Lower lobe of right lung (tissue), 2 donors: ENCODE measurements around the gene PNRC1. TPM values are rescaled to one million over a fixed set of nuclear protein-coding genes. Genes with fewer than 3 reads are reported as not detected.

Experiments
- ATAC-seq, 2 donors: fragments of 200-7000 bp; cut with Tn5 transposase; one replicate each; pipeline ENCODE4 v1.9.1; 2020 to 2022; ENCODE audit warnings: mild to moderate bottlenecking in 2 of 2, moderate library complexity in 2 of 2
- DNase-seq: peaks from one replicate; pipeline ENCODE4 v3.0.0-alpha.2; 2020
- H3K27ac ChIP-seq: fragments of 200-600 bp; one replicate; pipeline ENCODE4 v1.8.0; 2022
- H3K27me3 ChIP-seq: fragments of 200-600 bp; one replicate; pipeline ENCODE4 v1.8.0; 2022; ENCODE audit warnings: low read depth
- H3K36me3 ChIP-seq: fragments of 200-600 bp; one replicate; pipeline ENCODE4 v1.8.0; 2022; ENCODE audit warnings: mild to moderate bottlenecking
- H3K4me1 ChIP-seq: fragments of 200-600 bp; one replicate; pipeline ENCODE4 v1.8.0; 2022
- H3K4me3 ChIP-seq: fragments of 200-600 bp; one replicate; pipeline ENCODE4 v1.8.0; 2022; ENCODE audit warnings: mild to moderate bottlenecking
- H3K9me3 ChIP-seq: fragments of 200-600 bp; one replicate; pipeline ENCODE4 v1.8.0; 2022
- CTCF ChIP-seq: fragments of 200-600 bp; IDR thresholded peaks from one replicate; pipeline ENCODE4 v1.8.0; 2022; ENCODE audit warnings: antibody characterized with exemption, mild to moderate bottlenecking
- intact Hi-C: fragments of 100-400 bp; cut with DNase I; formaldehyde crosslinking; loops from one replicate; pipeline ENCODE4 v1.11.0; 2022
- total RNA-seq: library from RNA; stranded (reverse); fragmentation: NEBNext Ultra II Directional; extraction: Animal tissue kit (Norgen Biotek cat#: 25700); gene quantifications from one replicate; pipeline ENCODE4 v1.2.1, GENCODE V29; 2021
- donor health status: DM: no; HTN: yes; CAD: no; lungs with severe emphysema.

Gene PNRC1
- total RNA-seq, 1 donor from 2014 or later: 198 TPM

DNA sequence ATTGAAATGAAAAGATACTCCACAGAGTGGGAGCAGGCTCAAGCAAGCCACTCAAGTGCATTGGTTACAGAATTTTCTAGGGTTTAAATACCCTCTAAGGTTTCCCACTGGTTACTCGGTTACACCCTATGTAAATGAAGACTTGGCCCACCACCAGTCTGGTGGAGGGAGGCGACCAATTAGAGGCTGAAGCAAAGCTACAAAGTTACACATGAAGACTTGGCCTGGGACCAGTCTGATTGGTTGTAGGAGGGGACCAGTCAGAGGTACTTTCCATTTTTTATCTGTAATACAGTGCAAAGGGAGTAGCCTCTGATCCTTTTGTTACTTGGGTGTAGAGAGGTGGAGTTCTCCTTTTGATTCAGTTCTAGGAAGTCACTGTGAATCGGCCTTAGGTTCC, 29.7 kb downstream of the PNRC1 start:
- Histone ChIP-seq H3K9me3 (no peaks in the 10 kb centered on the region), H3K4me1 (no peaks in the 10 kb centered on the region), H3K27ac (no peak overlapping the region), H3K36me3 (no peaks in the 10 kb centered on the region), H3K4me3 (no peak overlapping the region), H3K27me3 (no peaks in the 10 kb centered on the region)
- intact Hi-C loops: no loop called here
- no peak for ATAC-seq
- no peak for DNase-seq
- no peak for TF ChIP-seq CTCF

GRCh38 chr6:89111933-89112332, 31.4 kb downstream of the PNRC1 start:
- intact Hi-C loops: no loop called here

GRCh38 chr6:89116702-89117101, 36.2 kb downstream of the PNRC1 start:
- no peaks in the 10 kb centered on the region for H3K9me3 ChIP-seq
- DNase-seq: no peak
- intact Hi-C loops: no loop called here

More at GRCh38 chr6:89111933-89112332, 31.4 kb downstream of the PNRC1 start:
- no peak for TF ChIP-seq CTCF
- DNase-seq (no peak), ATAC-seq (peak in 1 of 2 donors; percentile 58)
- peaks cover 5% of the 10 kb centered on the region for H3K4me1 ChIP-seq
- H3K36me3 ChIP-seq: no peaks in the 10 kb centered on the region
- no peak overlapping the region for H3K4me3 ChIP-seq
- no peaks in the 10 kb centered on the region for H3K9me3 ChIP-seq
- H3K27me3 ChIP-seq: no peaks in the 10 kb centered on the region
- no peak overlapping the region for H3K27ac ChIP-seq

DNA sequence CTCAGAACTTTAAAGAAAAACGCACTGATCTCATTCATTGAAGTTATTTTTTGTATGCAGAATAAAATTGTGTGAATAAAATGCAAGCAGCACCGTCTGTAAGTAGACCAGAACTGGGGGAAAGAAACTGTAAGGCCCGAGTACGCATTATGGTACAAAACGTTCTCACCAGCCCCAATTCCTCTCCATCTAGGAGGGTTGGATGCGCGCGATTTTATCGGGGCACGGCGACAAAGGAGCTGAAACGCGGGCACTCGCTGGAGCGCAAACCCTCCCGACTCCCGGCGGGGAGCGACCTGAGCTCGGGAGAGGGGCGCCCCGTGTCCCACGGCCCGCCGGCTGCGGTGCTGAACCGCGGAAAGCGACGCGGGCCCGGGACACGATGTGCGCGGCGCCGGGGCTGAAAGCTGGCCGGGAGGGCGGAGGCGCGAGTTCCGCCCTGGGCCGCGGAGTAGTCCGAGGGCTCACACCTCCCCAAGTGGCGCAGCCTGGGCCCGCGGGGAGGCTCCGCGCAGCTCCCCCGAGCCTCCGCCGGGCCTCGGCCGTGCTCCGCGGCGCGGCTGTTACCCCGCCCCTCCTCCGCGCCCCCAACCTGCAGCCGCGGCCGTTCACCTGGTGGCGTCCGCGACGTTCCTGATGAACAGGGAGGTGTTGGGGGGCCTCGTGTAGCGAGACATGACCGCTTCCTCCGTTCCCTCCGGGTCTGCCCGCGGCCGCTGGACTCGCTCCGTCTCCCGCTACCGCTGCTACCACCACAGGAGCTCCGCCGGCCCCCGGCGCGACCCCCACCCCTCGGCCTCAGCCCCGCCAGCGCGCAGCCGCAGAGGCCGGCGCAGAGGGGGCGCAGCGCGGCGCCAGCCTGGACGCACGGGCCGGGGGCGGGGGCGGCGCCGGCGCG, 36.9 kb downstream of the PNRC1 start, which contains the start of gene SRSF12:
Gene SRSF12, minus strand, starts transcription at position 861 of the 898 bp plus-strand sequence. Its CDS starts 184 bp downstream, at position 677.
- intact Hi-C loops: no loop called here
- H3K4me3 ChIP-seq: peak within 1 kb of the TSS; percentile 67
- H3K27me3 ChIP-seq: no peaks in the 10 kb centered on the region
- no peak within 1 kb of the TSS for H3K27ac ChIP-seq
- peak; percentile 71 for DNase-seq
- no peaks in the 10 kb centered on the region for H3K9me3 ChIP-seq
- no peak for TF ChIP-seq CTCF
- no peaks in the 10 kb centered on the region for H3K36me3 ChIP-seq
- peak; percentile 92 to 93 for ATAC-seq
- peaks cover 8% of the 10 kb centered on the region for H3K4me1 ChIP-seq

More at GRCh38 chr6:89116702-89117101, 36.2 kb downstream of the PNRC1 start:
- no peak for TF ChIP-seq CTCF
- H3K4me1 ChIP-seq: peaks cover 8% of the 10 kb centered on the region
- no peak overlapping the region for H3K27ac ChIP-seq
- H3K27me3 ChIP-seq: no peaks in the 10 kb centered on the region
- H3K4me3 ChIP-seq: peak overlapping the region; percentile 67
- no peaks in the 10 kb centered on the region for H3K36me3 ChIP-seq
- no peak for ATAC-seq

GRCh38 chr6:89118931-89119330, 38.4 kb downstream of the PNRC1 start:
- H3K36me3 ChIP-seq: no peaks in the 10 kb centered on the region
- intact Hi-C loops: no loop called here
- no peak overlapping the region for H3K27ac ChIP-seq
- no peak for TF ChIP-seq CTCF
- H3K27me3 ChIP-seq: no peaks in the 10 kb centered on the region
- DNase-seq (no peak), ATAC-seq (no peak)
- H3K4me3 ChIP-seq: no peak overlapping the region
- H3K9me3 ChIP-seq: no peaks in the 10 kb centered on the region
- H3K4me1 ChIP-seq: peaks cover 8% of the 10 kb centered on the region
